GM19193 (cell line): Measurements from ENCODE around the gene FOXO3.

Experiments
- POLR2A ChIP-seq: IDR thresholded peaks from 4 replicates; pipeline ENCODE4 v1.6.1; 2011; ENCODE audit not compliant: insufficient read depth, insufficient read length; ENCODE audit errors: extremely low read depth

The FOXO3 gene

GRCh38 chr6:108730635-108731515 lies 170.2 kb downstream of the FOXO3 start:
- no peak for TF ChIP-seq POLR2A

- no peak for TF ChIP-seq POLR2A
Observed at GRCh38 chr6:108732091-108732870, 171.6 kb downstream of the FOXO3 start.

- TF ChIP-seq POLR2A: no peak
Observed at GRCh38 chr6:108733051-108733450, 172.3 kb downstream of the FOXO3 start.

DNA sequence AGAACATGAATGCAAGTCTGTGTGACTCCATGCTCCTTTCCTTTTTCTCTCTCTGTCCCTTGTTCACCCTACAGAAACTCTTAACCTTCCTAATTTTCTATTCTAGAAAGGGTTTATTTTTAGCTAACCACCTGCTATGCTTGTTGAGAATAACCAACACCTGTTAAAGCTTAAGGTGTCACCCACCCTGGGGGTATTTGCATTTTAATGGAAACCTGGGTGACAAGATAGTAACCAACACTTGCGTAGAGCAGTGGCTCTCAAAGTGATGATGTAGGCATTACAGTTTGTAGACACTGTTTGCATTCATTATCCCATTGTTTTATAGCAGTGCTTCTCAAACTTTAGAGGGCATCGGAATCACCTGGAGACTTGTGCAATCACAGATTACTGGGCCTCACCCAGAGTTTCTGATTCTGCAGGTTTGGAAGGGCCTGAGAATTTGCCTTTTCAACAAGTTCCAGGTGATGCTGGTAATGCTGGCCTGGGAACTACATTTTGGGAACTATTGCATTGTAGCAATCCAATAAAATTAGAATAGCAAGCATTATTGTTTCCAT lies 173.1 kb downstream of the FOXO3 start:
- no peak for TF ChIP-seq POLR2A
